WTC11 (cell line): ENCODE results near the gene ATP11A. TPM values are rescaled to one million over a fixed set of nuclear protein-coding genes. Genes with fewer than 3 reads are reported as not detected.

Experiments
- ATAC-seq: fragments of 200-7000 bp; cut with Tn5 transposase; 2 replicates; pipeline ENCODE4 v1.10.0; 2021; ENCODE audit warnings: mild to moderate bottlenecking, moderate library complexity
- CTCF ChIA-PET: fragments of 300-600 bp; sonication (Branson Sonifier 250); formaldehyde crosslinking; loops from one replicate; lab custom pipeline; 2021; ENCODE audit warnings: antibody characterized with exemption; lab: Charles Lee
- POLR2A ChIA-PET: fragments of 350-600 bp; sonication (Branson Sonifier 250); formaldehyde crosslinking; loops from one replicate; lab custom pipeline; 2021; ENCODE audit warnings: antibody characterized with exemption; lab: Charles Lee
- DNase-seq: peaks from one replicate; pipeline ENCODE4 v3.0.0; 2021; ENCODE audit warnings: low spot score
- H3K27ac Mint-ChIP-seq: 2 replicates; pipeline ENCODE4 v1.8.0; 2021; ENCODE audit warnings: mixed read lengths
- H3K27me3 Mint-ChIP-seq: 2 replicates; pipeline ENCODE4 v1.8.0; 2021; ENCODE audit warnings: low read depth, mild to moderate bottlenecking, moderate library complexity, mixed read lengths
- H3K36me3 Mint-ChIP-seq: 2 replicates; pipeline ENCODE4 v1.8.0; 2021; ENCODE audit warnings: mixed read lengths
- H3K4me1 Mint-ChIP-seq: 2 replicates; pipeline ENCODE4 v1.8.0; 2022; ENCODE audit warnings: mixed read lengths
- H3K4me3 Mint-ChIP-seq: 2 replicates; pipeline ENCODE4 v1.8.0; 2021; ENCODE audit warnings: mild to moderate bottlenecking, moderate library complexity, mixed read lengths
- H3K9me3 Mint-ChIP-seq: 2 replicates; pipeline ENCODE4 v1.8.0; 2021; ENCODE audit warnings: mixed read lengths
- CBFB ChIP-seq: sonication (generic); formaldehyde crosslinking; IDR thresholded peaks from 2 replicates; pipeline ENCODE4 v1.8.1; 2022; ENCODE audit warnings: mild to moderate bottlenecking, low read depth, missing genetic modification reagents
- CREB1 ChIP-seq: sonication (generic); formaldehyde crosslinking; IDR thresholded peaks from 2 replicates; pipeline ENCODE4 v1.8.0; 2023; ENCODE audit warnings: mild to moderate bottlenecking, missing genetic modification reagents
- JAZF1 ChIP-seq: fragments of 250-450 bp; sonication (Bioruptor Pico); IDR thresholded peaks from 2 replicates; pipeline ENCODE4 v1.9.0; 2021; ENCODE audit warnings: moderate library complexity, mild to moderate bottlenecking, inconsistent platforms
- ZNF121 ChIP-seq: sonication (generic); formaldehyde crosslinking; IDR thresholded peaks from 2 replicates; pipeline ENCODE4 v1.8.0; 2023; ENCODE audit warnings: missing genetic modification reagents
- ZNF219 ChIP-seq: sonication (generic); formaldehyde crosslinking; IDR thresholded peaks from 2 replicates; pipeline ENCODE4 v1.8.0; 2023; ENCODE audit warnings: missing genetic modification reagents, mild to moderate bottlenecking, borderline replicate concordance
- ZNF263 ChIP-seq: sonication (generic); formaldehyde crosslinking; IDR thresholded peaks from 2 replicates; pipeline ENCODE4 v1.8.1; 2022; ENCODE audit warnings: low read depth, mild to moderate bottlenecking, moderate library complexity, missing genetic modification reagents
- ZNF317 ChIP-seq: sonication (generic); formaldehyde crosslinking; IDR thresholded peaks from 2 replicates; pipeline ENCODE4 v1.8.1; 2023; ENCODE audit warnings: low read depth, mild to moderate bottlenecking, moderate library complexity, missing genetic modification reagents, borderline replicate concordance
- ZNF416 ChIP-seq: fragments of 250-450 bp; sonication (Bioruptor Pico); IDR thresholded peaks from 2 replicates; pipeline ENCODE4 v1.9.0; 2021; ENCODE audit warnings: mild to moderate bottlenecking, inconsistent platforms
- total RNA-seq: library from RNA; stranded (reverse); gene quantifications from 3 replicates; pipeline ENCODE4 v1.2.3, GENCODE V29; 2021
- TF ChIP-seq, protein P1 (sequence below): sonication (generic); formaldehyde crosslinking; IDR thresholded peaks from 2 replicates; pipeline ENCODE4 v1.8.1; 2023; ENCODE audit warnings: mild to moderate bottlenecking, missing genetic modification reagents, borderline replicate concordance
- TF ChIP-seq, protein P2 (sequence below): sonication (generic); formaldehyde crosslinking; IDR thresholded peaks from 2 replicates; pipeline ENCODE4 v1.8.1; 2023; ENCODE audit warnings: mild to moderate bottlenecking, missing genetic modification reagents, moderate library complexity
- TF ChIP-seq, protein P3 (sequence below): fragments of 250-450 bp; sonication (Bioruptor Pico); conservative IDR thresholded peaks from 2 replicates; pipeline ENCODE4 v1.9.0; 2021; ENCODE audit warnings: mild to moderate bottlenecking
- TF ChIP-seq, protein P4 (sequence below): sonication (generic); formaldehyde crosslinking; IDR thresholded peaks from 2 replicates; pipeline ENCODE4 v1.8.1; 2022; ENCODE audit warnings: missing genetic modification reagents, borderline replicate concordance
- TF ChIP-seq, protein P5 (sequence below): fragments of 250-450 bp; sonication (Bioruptor Pico); IDR thresholded peaks from 2 replicates; pipeline ENCODE4 v1.8.0; 2021; ENCODE audit warnings: mild to moderate bottlenecking
- TF ChIP-seq, protein P6 (sequence below): fragments of 250-450 bp; sonication (Bioruptor Pico); IDR thresholded peaks from 2 replicates; pipeline ENCODE4 v1.9.0; 2021; ENCODE audit warnings: mild to moderate bottlenecking, borderline replicate concordance
- TF ChIP-seq, protein P7 (sequence below): sonication (generic); formaldehyde crosslinking; IDR thresholded peaks from 2 replicates; pipeline ENCODE4 v1.8.0; 2022; ENCODE audit warnings: mild to moderate bottlenecking, missing genetic modification reagents

Gene ATP11A
- total RNA-seq, 1 experiment from 2014 or later = 100 TPM

DNA sequence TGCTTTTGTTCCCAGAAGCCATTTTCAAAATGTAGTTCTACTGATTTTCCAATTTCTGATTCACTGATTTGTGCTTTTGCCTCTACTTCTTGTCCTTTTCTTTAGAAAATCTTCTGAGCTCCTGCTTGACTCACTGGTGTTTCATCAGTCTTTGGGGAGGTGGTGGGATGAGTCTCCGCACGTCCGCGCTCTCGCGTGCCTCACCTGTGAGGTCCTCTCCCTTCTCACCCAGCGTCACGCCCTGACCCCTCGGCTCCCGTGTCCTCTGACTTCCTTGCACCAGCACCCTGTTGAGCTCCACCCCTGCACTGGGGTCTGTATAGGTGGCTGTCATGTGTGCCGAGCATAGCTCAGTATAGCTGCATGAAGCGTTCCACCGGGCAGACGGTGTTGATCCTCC is 226.5 kb downstream of the ATP11A start:
- POLR2A ChIA-PET = interaction anchor here (0.7 kb wide), 1 partner anchor 43 kb away, joined by 3 read pairs; no protein-coding TSS in a partner anchor
- Mint-ChIP-seq H3K9me3 (peaks cover 3% of the 10 kb centered on the region; the same call in 1 of the 2 replicates), H3K4me1 (peaks cover 24% of the 10 kb centered on the region), H3K27ac (no peak overlapping the region), H3K27me3 (no peaks in the 10 kb centered on the region), H3K4me3 (no peak overlapping the region), H3K36me3 (peaks cover 10% of the 10 kb centered on the region)
- ATAC-seq (no peak), DNase-seq (no peak)
- CTCF ChIA-PET = interaction anchor here (1.3 kb wide), 1 partner anchor 15 kb away, joined by 4 read pairs; no protein-coding TSS in a partner anchor
- TF ChIP-seq, protein P1, sequence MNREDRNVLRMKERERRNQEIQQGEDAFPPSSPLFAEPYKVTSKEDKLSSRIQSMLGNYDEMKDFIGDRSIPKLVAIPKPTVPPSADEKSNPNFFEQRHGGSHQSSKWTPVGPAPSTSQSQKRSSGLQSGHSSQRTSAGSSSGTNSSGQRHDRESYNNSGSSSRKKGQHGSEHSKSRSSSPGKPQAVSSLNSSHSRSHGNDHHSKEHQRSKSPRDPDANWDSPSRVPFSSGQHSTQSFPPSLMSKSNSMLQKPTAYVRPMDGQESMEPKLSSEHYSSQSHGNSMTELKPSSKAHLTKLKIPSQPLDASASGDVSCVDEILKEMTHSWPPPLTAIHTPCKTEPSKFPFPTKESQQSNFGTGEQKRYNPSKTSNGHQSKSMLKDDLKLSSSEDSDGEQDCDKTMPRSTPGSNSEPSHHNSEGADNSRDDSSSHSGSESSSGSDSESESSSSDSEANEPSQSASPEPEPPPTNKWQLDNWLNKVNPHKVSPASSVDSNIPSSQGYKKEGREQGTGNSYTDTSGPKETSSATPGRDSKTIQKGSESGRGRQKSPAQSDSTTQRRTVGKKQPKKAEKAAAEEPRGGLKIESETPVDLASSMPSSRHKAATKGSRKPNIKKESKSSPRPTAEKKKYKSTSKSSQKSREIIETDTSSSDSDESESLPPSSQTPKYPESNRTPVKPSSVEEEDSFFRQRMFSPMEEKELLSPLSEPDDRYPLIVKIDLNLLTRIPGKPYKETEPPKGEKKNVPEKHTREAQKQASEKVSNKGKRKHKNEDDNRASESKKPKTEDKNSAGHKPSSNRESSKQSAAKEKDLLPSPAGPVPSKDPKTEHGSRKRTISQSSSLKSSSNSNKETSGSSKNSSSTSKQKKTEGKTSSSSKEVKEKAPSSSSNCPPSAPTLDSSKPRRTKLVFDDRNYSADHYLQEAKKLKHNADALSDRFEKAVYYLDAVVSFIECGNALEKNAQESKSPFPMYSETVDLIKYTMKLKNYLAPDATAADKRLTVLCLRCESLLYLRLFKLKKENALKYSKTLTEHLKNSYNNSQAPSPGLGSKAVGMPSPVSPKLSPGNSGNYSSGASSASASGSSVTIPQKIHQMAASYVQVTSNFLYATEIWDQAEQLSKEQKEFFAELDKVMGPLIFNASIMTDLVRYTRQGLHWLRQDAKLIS (CRISPR knock-in tag) = no peak
- TF ChIP-seq ZNF121 (no peak), ZNF317 (no peak), ZNF416 (CRISPR knock-in tag) (no peak), ZNF219 (CRISPR knock-in tag) (no peak), ZNF263 (CRISPR knock-in tag) (no peak), CREB1 (CRISPR knock-in tag) (no peak), JAZF1 (CRISPR knock-in tag) (no peak)
- TF ChIP-seq, protein P2, sequence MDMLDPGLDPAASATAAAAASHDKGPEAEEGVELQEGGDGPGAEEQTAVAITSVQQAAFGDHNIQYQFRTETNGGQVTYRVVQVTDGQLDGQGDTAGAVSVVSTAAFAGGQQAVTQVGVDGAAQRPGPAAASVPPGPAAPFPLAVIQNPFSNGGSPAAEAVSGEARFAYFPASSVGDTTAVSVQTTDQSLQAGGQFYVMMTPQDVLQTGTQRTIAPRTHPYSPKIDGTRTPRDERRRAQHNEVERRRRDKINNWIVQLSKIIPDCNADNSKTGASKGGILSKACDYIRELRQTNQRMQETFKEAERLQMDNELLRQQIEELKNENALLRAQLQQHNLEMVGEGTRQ (CRISPR knock-in tag) = no peak
- TF ChIP-seq, protein P3, sequence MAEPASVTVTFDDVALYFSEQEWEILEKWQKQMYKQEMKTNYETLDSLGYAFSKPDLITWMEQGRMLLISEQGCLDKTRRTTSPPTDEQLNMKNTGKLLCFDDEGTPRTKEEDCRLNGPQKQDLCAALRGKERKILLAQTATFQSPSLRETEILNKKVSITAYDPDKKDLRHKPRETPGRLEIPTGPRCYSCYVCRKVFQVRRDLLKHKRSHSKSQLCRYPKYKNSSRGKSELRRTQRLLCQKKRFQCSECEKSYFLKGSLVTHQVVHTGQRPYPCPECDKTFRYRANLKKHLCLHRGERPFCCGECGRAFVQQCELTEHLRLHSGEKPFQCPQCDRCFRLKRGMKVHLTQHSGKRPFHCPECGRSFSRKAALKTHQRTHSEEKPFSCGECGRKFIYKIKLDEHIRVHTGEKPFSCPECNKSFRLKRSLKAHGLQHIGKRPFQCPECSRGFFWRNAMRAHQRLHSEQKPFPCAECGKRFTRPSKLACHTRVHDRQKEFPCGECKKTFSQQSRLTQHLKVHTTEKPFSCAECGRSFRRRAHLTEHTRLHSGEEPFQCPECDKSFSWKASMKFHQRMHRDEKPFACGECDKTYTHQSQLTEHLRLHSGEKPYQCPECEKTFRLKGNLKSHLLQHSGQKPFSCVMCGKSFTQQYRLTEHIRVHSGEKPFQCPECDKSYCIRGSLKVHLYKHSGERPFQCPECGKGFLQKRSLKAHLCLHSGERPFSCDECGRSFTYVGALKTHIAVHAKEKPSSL (CRISPR knock-in tag) = no peak
- TF ChIP-seq, protein P4, sequence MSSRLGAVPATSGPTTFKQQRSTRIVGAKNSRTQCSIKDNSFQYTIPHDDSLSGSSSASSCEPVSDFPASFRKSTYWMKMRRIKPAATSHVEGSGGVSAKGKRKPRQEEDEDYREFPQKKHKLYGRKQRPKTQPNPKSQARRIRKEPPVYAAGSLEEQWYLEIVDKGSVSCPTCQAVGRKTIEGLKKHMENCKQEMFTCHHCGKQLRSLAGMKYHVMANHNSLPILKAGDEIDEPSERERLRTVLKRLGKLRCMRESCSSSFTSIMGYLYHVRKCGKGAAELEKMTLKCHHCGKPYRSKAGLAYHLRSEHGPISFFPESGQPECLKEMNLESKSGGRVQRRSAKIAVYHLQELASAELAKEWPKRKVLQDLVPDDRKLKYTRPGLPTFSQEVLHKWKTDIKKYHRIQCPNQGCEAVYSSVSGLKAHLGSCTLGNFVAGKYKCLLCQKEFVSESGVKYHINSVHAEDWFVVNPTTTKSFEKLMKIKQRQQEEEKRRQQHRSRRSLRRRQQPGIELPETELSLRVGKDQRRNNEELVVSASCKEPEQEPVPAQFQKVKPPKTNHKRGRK (CRISPR knock-in tag) = no peak

DNA sequence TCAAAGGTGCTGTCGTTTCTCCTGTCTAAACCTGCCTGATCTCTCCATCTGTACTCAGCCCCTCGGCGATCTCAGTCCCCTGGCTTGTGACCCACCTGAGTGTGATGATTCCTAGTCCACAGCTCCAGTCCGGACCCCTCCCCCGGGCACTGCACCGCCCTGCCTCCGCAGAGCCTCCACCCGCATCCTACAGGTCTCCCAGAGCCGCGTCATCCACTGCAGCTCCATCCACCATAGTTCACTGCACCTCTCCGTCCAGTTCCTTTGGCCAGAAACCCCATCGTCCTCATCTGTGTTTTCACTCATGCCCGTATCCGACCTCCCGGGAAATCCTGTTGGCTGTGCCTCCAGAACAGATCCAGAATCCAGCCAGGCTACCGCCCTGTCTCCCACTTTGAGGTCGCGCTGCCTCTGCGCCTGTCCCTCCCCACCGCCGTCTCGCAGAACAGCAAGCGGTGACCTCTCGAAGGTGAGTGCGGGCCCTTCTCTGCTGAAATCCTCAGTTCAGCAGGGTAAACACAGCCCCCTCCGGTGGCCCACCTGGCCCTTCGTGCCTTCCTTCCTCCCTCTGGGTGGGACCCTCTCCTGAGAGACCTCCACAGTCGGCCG is 227.3 kb downstream of the ATP11A start:
- Mint-ChIP-seq H3K36me3 (peaks cover 7% of the 10 kb centered on the region), H3K27ac (peak overlapping the region; percentile 55; the same call in 1 of the 2 replicates), H3K4me1 (peaks cover 21% of the 10 kb centered on the region), H3K9me3 (no peaks in the 10 kb centered on the region), H3K4me3 (no peak overlapping the region), H3K27me3 (no peaks in the 10 kb centered on the region)
- TF ChIP-seq, protein P5, sequence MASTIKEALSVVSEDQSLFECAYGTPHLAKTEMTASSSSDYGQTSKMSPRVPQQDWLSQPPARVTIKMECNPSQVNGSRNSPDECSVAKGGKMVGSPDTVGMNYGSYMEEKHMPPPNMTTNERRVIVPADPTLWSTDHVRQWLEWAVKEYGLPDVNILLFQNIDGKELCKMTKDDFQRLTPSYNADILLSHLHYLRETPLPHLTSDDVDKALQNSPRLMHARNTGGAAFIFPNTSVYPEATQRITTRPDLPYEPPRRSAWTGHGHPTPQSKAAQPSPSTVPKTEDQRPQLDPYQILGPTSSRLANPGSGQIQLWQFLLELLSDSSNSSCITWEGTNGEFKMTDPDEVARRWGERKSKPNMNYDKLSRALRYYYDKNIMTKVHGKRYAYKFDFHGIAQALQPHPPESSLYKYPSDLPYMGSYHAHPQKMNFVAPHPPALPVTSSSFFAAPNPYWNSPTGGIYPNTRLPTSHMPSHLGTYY = no peak
- no peak for TF ChIP-seq CBFB
- TF ChIP-seq ZNF317 = no peak
- TF ChIP-seq, protein P6, sequence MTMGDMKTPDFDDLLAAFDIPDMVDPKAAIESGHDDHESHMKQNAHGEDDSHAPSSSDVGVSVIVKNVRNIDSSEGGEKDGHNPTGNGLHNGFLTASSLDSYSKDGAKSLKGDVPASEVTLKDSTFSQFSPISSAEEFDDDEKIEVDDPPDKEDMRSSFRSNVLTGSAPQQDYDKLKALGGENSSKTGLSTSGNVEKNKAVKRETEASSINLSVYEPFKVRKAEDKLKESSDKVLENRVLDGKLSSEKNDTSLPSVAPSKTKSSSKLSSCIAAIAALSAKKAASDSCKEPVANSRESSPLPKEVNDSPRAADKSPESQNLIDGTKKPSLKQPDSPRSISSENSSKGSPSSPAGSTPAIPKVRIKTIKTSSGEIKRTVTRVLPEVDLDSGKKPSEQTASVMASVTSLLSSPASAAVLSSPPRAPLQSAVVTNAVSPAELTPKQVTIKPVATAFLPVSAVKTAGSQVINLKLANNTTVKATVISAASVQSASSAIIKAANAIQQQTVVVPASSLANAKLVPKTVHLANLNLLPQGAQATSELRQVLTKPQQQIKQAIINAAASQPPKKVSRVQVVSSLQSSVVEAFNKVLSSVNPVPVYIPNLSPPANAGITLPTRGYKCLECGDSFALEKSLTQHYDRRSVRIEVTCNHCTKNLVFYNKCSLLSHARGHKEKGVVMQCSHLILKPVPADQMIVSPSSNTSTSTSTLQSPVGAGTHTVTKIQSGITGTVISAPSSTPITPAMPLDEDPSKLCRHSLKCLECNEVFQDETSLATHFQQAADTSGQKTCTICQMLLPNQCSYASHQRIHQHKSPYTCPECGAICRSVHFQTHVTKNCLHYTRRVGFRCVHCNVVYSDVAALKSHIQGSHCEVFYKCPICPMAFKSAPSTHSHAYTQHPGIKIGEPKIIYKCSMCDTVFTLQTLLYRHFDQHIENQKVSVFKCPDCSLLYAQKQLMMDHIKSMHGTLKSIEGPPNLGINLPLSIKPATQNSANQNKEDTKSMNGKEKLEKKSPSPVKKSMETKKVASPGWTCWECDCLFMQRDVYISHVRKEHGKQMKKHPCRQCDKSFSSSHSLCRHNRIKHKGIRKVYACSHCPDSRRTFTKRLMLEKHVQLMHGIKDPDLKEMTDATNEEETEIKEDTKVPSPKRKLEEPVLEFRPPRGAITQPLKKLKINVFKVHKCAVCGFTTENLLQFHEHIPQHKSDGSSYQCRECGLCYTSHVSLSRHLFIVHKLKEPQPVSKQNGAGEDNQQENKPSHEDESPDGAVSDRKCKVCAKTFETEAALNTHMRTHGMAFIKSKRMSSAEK = no peak
- TF ChIP-seq, protein P7, sequence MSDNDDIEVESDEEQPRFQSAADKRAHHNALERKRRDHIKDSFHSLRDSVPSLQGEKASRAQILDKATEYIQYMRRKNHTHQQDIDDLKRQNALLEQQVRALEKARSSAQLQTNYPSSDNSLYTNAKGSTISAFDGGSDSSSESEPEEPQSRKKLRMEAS (CRISPR knock-in tag) = no peak
- ChIA-PET POLR2A (no interaction called here), CTCF (interaction anchor here (1.3 to 1.6 kb wide), 3 partner anchors 14 to 26 kb away, joined by 4 to 8 read pairs (median 5); no protein-coding TSS in a partner anchor)
- ATAC-seq (peak; percentile 30), DNase-seq (no peak)
